ENCODE measurements around the gene PRAF2.

The PRAF2 gene

GRCh38 chrX:49041744-49042580 lies 31.8 kb downstream of the PRAF2 start:
- peak; percentile 8 for DNase-seq

- DNase-seq: no peak
Observed at GRCh38 chrX:49040376-49040955, 33.3 kb downstream of the PRAF2 start.

GRCh38 chrX:49039598-49040375 lies 34.0 kb downstream of the PRAF2 start:
- DNase-seq: peak; percentile 62

- DNase-seq: no peak
Observed at GRCh38 chrX:49037883-49038475, 35.8 kb downstream of the PRAF2 start.

- no peak for DNase-seq
Observed at GRCh38 chrX:49030283-49030682, 43.5 kb downstream of the PRAF2 start.

GRCh38 chrX:49029876-49030275 lies 43.9 kb downstream of the PRAF2 start:
- no peak for DNase-seq
